ENCODE measurements around the gene GBP6.
A peak's percentile ranks its signal among the peaks of the same experiment; 100 is the strongest.
"Not testable (repeated sequence)": the region's sequence is repeated elsewhere in the genome, so short reads cannot be mapped to it uniquely, and the experiment has no call there.

GBP6 gene, protein sequence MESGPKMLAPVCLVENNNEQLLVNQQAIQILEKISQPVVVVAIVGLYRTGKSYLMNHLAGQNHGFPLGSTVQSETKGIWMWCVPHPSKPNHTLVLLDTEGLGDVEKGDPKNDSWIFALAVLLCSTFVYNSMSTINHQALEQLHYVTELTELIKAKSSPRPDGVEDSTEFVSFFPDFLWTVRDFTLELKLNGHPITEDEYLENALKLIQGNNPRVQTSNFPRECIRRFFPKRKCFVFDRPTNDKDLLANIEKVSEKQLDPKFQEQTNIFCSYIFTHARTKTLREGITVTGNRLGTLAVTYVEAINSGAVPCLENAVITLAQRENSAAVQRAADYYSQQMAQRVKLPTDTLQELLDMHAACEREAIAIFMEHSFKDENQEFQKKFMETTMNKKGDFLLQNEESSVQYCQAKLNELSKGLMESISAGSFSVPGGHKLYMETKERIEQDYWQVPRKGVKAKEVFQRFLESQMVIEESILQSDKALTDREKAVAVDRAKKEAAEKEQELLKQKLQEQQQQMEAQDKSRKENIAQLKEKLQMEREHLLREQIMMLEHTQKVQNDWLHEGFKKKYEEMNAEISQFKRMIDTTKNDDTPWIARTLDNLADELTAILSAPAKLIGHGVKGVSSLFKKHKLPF

DNA sequence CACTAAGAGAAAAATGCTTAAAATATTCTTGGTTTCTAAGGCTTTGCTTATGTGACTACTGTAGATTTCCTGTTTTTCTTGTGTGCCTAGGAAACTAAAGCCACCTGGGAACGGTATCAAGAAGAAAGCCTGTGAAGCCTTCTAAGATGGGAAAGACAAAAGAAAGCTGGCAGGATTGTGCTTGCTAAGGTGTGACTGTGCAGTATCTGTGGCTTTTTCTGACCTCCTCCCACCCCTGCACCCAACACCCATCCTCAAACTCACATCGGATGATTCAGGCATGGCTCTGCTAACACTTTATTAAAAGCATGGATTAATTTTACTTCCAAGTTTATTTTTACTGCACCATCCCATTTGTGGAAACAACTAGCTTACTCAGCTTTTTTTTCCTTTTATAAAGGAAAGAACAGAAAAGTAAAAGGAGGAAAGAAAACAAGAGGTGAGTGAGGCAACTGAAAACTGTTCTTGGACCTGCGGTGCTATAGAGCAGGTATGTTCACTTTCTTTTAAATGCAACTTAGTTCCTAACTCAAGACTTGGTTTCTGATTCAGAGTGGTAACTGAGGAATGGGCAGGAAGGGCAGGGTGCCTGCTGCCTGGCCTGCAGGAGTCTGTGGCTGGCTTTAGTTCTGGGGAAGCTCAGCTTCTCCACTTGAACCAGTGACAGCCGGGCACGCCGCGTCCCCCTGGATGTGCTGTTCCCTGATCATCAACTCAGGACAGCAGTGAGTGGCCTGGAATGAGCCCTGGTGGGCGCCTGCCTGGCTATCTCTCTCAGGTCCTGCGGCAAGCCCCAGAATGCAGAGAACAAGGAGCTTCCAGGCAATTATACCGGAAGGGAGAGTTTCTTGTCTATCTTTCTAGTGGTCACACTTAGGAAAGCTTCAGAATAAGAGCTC lies at the start of gene GBP6:
Gene GBP6 (plus strand): TSS at position 422 of the 899 bp plus-strand sequence. CDS start 4,493 bp downstream, outside the sequence.
- DNase-seq (ENCODE audit: low read depth in 1 of 2, low spot score in 1 of 2): no peak

DNA sequence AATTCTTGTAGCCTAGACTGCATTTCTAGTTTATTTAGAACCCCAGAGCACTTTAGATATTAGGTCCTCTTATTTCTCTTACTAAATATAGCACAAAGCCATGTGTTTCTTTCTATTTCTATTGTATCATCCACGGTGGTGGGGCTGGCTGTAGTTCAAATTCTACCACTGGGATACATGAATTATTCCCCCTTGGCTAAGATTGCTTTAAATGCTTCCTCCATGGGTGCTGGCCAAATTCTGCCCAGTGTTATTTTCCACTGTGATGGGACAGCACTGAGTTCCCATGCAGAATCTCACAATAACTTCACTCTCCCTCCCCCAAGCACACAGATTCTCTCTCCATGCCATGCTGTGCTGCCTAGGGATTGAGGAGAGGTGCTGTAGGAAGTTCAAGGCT lies 41.5 kb upstream of the GBP6 start:
- DNase-seq (ENCODE audit: low read depth in 1 of 2, low spot score in 1 of 2): no peak

DNA sequence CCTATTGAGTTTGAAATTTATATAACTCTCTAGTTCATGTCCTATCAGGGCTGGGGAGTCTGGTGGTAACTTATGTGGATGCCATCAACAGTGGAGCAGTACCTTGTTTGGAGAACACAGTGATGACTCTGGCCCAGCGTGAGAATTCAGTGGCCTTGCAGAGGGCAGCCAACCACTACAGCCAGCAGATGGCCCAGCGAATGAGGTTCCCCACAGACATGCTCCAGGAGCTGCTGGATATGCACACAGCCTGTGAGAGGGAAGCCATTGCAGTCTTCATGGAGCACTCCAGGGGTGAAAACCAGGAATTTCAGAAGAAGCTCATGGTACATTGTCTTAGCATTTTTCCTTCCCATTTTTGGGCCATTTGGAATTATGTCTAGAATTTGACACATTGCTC lies 32.0 kb upstream of the GBP6 start:
- DNase-seq (ENCODE audit: low read depth in 1 of 2, low spot score in 1 of 2): no peak

DNA sequence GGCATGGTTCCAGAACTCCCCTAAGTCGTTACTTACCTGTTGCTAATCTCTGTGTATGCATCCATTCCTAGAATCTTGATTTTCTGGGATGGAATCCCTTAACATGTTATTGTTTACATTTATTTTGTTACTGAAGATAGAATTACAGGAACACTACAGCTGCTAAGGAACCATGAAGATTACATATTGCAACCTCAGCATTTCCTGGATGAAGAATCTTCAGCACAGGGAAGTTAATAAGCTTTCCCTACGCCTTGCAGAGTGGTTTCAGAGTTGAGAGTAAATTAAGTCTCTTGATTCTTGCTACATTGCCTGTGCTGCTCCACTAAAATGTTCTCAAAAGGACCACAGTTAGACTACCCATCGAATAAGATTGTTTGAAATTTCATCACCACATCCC lies 31.4 kb upstream of the GBP6 start:
- DNase-seq (ENCODE audit: low read depth in 1 of 2, low spot score in 1 of 2): no peak

DNA sequence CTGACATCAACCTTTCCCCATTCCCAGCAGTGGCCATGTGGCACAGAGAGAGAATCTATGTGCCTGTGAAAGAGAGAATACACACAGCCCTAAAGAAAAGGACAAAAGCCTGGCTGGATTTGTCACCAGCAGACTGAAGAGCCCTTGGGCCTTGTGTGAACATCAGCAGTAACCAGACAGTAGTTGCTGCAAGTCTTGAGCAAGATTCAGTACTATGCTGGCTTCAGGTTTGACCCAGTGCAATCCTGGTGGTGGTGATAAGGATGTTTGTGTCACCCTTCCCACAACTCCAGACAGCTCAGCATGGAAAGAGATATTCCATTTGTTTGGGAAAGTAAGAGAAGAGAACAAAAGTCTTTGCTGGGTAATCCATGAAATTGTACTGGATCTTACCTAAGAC lies 28.4 kb upstream of the GBP6 start:
- no peak for DNase-seq (ENCODE audit: low read depth in 1 of 2, low spot score in 1 of 2)

DNA sequence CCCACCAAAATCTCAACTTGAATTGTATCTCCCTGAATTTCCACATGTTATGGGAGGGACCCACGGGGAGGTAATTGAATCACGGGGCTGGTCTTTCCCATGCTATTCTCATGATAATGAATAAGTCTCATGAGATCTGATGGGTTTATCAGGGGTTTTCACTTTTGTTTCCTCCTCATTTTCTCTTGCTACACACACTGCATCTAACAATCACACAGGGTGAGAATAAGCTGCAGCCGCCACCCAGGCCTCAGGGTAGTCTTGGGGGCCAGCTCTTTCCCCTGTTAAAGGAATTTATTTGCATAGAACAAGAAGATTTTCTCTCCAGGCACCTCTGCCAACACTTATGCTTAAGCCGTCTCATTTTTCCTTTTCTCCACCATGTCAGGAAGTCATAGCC lies 26.0 kb upstream of the GBP6 start:
- no peak for DNase-seq (ENCODE audit: low read depth in 1 of 2, low spot score in 1 of 2)

DNA sequence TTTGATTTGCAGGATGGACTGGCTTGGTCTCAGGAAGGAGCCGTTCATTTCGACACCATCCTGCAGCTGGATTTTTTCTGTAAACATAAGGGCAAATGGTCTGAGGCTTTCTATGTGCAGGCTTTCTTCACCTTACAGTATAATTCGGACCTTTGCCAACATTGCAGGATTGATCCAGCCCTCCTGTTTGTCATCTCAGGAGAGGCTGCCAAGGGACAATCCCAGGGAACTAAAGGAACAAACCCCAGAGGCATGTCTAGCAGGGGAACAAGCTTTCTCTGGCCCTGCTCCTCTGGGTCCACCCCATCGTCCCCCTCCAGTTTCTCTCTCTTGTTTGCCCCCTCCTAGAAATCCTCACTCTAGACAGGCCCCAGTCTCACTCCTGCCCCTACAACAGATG lies 24.8 kb upstream of the GBP6 start:
- no peak for DNase-seq (ENCODE audit: low read depth in 1 of 2, low spot score in 1 of 2)

DNA sequence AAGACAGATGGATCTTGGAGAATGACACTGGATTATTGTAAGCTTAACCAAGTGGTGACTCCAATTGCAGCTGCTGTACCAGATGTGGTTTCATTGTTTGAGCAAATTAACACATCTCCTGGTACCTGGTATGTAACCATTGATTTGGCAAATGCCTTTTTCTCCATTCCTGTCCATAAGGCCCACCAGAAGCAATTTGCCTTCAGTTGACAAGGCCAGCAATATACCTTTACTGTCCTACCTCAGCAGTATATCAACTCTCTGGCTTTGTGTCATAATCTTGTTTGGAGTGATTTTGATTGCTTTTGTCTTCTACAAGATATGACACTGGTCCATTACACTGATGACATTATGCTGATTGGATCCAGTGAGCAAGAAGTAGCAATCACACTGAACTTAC lies 18.4 kb upstream of the GBP6 start:
- DNase-seq (ENCODE audit: low read depth in 1 of 2, low spot score in 1 of 2): not testable (repeated sequence)

DNA sequence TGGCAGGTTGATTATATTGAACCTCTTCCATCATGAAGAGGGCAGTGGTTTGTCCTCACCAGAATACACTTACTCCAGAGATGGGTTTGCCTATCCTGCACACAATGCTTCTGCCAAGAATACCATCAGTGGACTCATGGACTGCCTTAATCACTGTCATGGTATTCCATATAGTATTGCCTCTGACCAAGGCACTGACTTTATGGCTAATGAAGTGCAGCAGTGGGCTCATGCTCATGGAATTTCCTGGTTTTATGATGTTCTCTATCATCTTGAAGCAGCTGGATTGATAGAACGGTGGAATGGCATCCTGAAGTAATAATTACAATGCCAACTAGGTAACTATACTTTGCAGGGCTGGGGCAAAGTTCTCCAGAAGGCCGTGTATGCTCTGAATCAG lies 16.6 kb upstream of the GBP6 start:
- no peak for DNase-seq (ENCODE audit: low read depth in 1 of 2, low spot score in 1 of 2)

DNA sequence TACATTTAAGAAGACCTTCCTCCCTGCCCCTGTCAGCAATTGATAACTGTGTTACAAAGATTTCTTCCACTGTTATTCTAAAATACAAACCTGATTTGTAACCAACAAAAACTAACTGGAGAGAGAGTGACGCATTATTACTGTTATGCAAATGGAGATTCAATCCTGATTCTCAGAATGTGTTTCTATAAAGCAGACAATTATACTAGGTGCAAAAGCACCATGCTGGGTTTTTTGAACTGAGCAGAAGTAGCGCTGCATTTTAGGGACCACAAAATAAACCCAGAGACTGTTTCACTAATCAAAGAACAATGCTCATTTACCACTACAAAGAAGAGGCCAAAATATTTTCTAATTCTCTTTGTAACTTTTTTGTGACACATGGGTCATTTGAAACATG lies 13.6 kb upstream of the GBP6 start:
- no peak for DNase-seq (ENCODE audit: low read depth in 1 of 2, low spot score in 1 of 2)

DNA sequence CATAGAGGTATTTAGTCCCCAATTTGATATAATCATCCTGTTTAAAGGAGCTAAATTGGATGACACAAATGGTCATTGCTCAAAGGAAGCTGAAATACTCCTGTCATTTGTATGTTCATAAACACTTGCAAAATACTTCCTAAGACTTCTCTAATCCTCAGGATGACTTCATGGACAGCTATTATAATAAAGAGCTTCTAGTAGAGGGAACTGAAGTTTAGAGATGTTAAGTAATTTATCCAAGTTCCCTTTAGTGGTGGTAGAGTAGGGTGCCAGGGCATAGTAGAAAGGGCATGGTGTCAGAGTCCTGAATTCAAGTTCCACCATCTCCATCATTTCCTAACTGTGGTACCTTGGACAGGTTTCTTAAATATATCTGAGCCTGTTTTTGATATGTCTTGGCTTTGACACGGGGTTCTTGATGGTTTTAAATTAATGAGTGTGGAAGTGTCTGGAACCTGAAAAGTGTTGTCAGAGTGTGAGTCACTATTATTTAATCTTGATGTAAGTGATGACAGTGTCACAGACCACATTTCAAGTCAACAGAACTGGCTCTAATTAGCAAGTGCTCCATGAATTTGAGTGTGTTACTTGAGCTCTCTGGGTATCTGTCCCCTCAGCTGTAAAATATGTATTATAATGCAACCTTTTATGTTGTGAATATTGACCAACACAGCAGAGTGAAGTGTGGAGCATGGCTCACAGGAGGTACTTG lies 12.1 kb upstream of the GBP6 start:
- DNase-seq (ENCODE audit: low read depth in 1 of 2, low spot score in 1 of 2): no peak

DNA sequence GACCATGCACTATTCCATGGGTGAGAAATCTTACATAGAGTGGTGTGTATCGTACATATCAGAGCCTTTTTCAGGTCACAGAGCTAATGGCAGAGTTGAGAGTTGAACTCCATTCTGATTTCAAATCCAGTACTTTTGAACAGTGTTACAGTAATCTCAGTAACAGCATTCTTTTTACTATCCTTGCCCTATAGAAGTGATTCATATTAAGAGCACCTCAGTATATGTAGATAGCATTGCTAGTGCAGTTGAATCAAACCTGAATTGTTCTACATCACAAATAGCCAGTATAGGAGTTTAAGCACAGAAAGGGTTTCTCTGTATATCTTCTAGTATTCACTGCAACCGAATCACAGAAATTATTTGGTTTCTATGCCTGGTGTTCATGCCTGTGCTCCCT lies 11.4 kb upstream of the GBP6 start:
- no peak for DNase-seq (ENCODE audit: low read depth in 1 of 2, low spot score in 1 of 2)

DNA sequence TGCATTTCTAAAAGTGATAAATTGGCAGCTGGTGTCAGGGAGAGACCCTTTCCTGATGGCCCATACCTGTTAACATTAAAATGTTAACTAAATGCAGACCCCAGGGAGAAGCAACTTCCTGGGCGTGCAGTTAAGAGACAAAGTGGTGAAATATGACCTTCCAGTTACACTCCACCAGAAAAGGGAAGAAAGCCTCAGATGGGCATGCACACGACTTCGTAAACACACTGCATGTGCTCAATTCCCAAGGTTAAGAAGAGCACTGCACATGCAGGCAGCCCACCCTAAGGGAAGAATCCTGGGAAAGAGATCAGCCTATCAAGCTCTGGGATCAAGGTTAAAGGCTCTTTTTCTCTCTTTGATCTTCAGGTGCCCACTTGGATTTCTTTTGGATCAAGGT lies 9.7 kb upstream of the GBP6 start:
- DNase-seq (ENCODE audit: low read depth in 1 of 2, low spot score in 1 of 2): no peak

DNA sequence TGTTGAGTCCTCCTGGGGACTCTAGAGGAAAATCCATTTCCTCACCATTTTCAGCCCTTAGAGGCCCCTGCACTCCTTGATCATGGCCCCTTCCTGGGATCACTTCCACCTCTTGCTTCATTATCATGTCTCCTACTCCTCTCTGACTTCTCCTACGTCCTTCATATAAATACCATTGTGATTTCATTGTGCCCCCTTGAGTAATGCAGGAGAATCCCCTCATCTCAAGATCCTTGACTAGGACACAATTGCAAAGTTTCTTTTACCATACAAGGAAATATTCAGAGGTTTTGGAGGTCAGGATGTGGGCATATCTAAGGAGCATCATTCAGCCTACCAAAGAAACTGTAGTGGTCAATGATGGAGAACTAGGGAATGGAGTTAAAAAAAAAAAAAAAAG lies 8.8 kb upstream of the GBP6 start:
- no peak for DNase-seq (ENCODE audit: low read depth in 1 of 2, low spot score in 1 of 2)

DNA sequence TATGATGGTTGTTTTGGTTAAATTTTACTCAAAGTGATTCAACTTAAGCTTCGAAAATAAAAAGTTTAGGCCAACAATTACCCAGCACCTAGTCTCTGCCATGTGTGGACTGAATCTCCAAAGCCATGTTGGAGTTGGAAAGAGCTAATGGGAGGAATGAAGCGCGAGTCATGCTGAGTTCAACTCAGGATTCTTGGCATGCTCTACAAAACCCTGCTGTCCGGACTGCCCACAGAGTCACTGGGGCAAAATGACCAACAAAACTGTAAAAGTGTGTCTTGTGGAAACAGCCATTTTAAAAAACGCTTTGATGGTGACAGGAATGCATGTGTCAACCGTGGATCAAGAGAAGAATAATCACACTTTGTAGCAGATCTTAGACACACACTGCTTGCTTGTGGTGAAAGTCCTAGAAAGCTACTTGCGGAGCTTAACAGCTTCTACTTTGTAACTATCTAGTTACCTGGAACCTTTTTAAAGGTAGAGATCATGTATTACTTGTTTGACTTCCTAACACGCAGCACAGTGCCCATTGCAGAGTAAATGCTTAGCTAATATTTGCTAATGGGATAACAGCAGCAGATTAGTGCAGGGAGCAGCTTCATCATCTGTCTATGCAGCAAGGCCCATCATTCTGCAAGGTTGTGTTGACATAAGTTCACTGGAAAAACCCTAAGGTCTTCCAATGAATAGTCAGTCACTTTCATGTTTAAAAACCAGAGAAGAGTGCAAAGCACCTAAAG lies 7.0 kb upstream of the GBP6 start:
- no peak for DNase-seq (ENCODE audit: low read depth in 1 of 2, low spot score in 1 of 2)

DNA sequence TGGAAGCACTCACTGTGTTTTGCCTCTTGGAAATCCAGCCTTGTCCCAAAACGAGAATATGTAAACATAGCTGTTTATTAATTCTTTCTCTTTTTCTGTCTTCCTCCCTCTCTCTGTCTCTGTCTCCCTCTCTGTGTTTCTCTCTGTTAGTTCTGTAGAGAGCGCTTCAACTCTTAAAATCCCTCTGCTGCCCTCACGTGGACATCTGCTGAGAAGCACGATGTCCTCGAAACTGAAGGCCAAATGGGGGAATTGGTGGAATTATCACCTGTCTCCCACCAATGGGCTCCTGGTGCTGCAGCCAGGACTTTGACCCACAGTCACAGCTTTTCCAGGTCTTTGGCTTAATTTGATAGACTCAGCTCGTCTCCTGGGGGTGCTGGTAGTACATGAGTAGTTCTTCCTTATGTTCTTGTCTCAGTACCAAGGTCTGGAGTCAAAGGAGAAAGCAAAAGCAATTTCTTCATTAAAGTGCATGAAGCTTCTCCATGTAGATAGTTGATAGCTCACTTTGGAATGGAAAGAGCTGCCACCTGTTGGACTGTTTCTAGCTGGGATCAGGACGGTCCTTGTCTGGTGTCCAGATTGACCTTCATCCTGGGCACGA lies 5.5 kb upstream of the GBP6 start:
- DNase-seq (ENCODE audit: low read depth in 1 of 2, low spot score in 1 of 2): peak; percentile 68 to 79

DNA sequence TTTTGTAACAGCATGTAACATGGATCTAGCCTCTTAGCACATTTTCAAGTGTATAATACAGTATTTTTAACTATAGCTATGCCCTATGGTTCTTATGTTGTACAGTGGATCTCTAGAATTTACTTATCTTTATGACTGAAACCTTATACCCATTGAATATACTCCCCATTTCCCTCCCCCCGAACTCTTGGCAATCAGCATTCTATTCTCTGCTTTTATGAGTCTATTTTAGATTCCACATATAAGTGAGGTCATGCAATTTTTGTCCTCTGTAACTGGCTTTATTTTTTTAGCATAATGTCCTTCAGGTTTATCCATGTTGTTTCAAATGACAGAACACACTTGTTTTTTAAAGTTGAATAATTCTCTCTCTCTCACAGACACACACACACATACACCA lies 3.1 kb upstream of the GBP6 start:
- DNase-seq (ENCODE audit: low read depth in 1 of 2, low spot score in 1 of 2): no peak

DNA sequence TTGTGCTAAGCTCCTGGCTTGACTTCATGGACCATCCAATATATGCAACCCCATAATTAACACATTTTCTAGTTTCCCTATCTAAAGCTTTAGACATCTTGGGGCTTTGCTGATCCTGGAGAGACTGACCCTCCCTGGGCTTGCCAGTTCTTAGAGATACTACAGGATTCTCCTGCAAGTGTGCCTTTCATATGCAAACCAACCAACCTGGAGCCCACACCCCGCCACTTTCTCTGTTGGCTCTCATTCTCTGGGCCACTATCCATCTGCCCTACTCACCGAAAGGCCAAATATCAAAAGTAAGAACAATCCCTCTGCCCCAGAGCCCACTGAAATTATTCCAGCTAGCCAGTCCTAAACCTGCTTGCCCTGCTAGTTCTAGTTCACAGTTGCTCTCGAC lies 2.2 kb upstream of the GBP6 start:
- no peak for DNase-seq (ENCODE audit: low read depth in 1 of 2, low spot score in 1 of 2)

DNA sequence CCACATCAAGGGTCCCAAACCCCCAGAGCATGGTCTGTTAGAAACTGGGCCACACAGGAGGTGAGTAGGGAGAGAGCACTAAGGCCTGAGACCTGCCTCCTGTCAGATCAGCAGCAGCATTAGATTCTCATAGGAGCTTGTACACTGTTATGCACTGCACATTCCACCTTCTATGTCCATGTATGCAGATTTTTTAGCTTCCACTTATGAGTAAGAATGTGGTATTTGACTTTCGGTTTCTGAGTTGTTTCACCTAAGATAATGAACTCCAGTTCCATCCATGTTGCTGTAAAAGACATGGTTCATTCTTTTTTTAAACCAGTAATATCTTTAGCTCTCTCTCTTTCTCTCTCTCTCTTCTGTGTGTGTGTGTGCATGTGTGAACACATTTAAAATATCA lies 663 bp upstream of the GBP6 start:
- DNase-seq (ENCODE audit: low read depth in 1 of 2, low spot score in 1 of 2): no peak

DNA sequence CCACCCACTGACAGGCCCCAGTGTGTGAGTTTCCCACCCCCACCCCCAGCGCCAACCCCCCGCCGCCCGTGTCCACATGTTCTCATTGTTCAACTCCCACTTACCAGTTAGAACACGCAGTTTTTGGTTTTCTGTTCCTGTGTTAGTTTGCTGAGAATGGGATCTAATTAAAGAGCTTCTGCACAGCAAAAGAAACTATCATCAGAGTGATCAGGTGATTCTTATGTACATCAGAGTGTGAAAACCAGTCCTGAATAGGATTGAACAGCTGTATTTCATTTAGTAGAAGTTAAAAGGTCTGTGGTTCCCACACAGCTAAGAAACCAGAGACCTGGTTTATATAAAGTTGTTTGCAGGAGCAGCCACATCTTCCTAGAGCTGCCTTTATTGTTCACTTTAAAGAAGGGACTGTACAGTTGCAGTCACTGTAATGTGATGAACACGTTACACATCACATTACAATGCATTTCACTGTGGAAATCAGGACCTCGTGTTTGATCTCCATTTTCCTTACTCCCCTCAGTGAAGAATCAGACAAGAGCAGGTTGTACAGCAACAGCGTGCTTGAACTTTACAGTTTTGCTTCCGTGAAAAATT lies 1.2 kb downstream of the GBP6 start:
- DNase-seq (ENCODE audit: low read depth in 1 of 2, low spot score in 1 of 2): no peak
